ENCODE results near the gene RRP9. TPM values are rescaled to one million over a fixed set of nuclear protein-coding genes. Genes with fewer than 3 reads are reported as not detected.

The RRP9 gene, protein sequence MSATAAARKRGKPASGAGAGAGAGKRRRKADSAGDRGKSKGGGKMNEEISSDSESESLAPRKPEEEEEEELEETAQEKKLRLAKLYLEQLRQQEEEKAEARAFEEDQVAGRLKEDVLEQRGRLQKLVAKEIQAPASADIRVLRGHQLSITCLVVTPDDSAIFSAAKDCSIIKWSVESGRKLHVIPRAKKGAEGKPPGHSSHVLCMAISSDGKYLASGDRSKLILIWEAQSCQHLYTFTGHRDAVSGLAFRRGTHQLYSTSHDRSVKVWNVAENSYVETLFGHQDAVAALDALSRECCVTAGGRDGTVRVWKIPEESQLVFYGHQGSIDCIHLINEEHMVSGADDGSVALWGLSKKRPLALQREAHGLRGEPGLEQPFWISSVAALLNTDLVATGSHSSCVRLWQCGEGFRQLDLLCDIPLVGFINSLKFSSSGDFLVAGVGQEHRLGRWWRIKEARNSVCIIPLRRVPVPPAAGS
- total RNA-seq = 33.3 and 34.5 TPM in 2 replicates

GRCh38 chr3:51941798-51942602, at the start of gene RRP9, which contains the start of gene PARP3:
TSS of gene RRP9 (minus strand) at chr3:51941904. CDS start at chr3:51941867, 37 bp downstream.
TSS of gene PARP3 (plus strand) at chr3:51942363. CDS start at chr3:51943356, 993 bp downstream.

DNA sequence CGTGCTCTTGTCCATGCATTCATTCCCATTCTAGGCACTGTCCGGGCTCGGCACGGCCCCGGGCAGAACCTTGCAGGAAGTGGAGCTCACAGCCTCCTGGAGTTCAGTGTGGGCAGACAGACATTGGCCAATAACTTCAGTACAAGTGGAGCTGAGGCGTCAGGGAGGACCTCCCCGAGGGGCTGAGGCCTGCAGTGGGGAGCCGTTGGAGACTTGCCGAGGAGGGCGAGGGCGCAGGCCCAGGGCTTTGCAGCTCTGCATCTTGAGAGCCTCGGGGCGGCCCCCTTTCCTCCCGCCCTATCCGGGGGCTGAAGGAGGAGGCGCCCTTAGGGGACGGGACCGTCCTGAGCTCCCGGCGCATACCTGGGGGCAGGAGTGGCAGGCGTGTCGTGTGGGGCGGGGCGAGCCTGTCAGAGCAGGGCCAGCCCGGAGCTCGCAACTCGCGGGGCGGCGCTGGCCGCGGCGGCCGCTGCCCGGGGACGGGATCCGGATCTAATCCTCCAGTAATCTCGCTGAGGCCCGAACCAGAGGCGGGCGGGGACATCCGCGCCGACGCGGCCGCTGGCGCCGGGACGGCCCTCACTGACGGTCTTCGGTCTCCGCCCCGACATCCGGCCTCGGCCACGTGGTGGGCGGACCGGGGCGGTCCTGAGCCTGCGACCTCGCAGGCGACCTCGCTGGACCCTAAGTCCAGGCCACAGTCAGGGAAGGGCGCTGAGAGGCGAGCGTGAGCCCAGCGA, 41.3 kb upstream of the RRP9 start, which contains the start of gene ACY1:
ACY1 (plus strand) TSS at position 698 of the 740 bp plus-strand sequence. CDS start 530 bp downstream, outside the sequence.

DNA sequence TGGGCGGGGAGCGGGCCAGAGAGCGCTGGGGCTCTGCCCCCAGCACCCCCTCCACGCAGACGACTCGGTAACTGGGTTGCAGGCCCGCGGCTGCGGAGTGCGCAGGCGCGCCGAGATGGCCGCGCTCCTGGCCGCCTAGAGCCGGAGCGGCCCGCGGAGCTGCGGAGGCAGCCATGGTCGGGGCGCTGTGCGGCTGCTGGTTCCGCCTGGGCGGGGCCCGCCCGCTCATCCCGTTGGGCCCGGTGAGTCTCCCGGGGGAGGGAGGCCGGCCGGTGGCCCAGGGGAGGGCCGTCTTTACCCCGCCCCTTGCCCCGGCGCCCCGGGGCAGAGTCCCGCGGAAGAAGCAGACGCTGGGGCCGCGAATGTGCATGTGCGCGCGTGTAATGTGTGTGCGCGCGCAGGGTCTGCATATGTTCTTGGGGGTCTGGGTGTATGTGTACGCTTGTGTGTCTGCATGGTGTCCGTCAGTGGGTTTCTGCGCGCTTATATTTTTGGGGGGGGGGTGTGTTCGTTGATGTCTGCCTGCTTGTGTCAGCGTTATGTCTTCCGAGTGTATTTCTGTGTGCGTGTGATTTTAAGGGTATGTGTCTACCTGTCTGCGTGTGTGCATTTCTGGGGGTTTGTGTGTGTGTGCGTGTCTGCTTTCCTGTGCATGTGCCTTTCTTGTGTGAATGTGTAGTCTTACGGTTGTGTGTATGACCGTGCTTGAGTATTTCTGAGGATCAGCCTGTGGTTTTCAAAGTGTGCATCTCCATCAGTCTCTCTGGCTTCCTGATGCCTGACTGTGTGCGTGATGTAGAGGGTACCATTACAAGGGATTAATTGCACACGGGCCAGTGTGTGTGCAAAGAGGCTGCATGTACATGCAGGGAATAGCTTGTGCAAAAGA, 33.5 kb upstream of the RRP9 start, which contains the start of gene ABHD14A:
ABHD14A (plus strand) TSS at position 102 of the 889 bp plus-strand sequence; CDS start at position 174, 72 bp downstream.

DNA sequence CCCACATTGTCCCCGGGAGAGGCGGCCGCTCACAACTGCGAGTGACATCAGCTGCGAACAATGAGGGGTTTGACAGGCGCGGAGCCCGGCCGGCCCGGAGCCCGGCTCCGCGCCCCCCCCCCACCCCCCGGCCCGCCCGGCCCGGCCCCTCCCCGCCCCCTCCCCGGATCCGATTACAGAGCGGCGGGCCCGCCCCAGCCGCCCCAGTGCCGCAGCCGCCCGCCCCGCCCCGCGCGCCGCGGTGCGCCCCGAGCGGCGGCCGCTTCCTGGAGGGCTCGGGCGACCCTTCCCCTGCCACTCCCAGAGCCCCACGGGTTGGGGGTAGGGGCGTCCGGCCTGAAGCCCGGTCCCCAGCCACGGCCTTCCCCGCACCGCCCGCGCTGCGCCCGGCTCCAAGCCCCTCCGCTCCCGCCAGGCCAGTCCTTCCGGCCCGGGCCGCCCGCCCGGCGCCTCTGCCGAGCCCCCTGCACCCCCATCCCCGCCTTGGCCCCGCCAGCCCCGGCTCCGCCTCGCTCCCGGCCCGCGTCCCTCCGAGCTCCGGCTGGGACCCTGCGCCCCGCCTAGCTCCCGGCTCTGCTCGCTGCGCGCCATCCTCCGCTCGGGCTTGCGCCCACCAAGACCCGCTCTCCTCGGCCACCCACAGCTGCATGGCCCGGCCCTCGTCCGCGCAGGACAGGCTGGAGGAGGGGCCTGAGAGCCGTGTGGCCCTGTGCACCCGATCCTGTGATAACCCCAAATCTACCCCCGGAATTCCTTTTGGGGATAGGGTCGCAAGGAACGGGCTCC, 25.9 kb upstream of the RRP9 start, which contains the start of gene PCBP4:
PCBP4 (minus strand) TSS at position 71 of the 786 bp plus-strand sequence. CDS start 6,214 bp downstream, outside the sequence.

DNA sequence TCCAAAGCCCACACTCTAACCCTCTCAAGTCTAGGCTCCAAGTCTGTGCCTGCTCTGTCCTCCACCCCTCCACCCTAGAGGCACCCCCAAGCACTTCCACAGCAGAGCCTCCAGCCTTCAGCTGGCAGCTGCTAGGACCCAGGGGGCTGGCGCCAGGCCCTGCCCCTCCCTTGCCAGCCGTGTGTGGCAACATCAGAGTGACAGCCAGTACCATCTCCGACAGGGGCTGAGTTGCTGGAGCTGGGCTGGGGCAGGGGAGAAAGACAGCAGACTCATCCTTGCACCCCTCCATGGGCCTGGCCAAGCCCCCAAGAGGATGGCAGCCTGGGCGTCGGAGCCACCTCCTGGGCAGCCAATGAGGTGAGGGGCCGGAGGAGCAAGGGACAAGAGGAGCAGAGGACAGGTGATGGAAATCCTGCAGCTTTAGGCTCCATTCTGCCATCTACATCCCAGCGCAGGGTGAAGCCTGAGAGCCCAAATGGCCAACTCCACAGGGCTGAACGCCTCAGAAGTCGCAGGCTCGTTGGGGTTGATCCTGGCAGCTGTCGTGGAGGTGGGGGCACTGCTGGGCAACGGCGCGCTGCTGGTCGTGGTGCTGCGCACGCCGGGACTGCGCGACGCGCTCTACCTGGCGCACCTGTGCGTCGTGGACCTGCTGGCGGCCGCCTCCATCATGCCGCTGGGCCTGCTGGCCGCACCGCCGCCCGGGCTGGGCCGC, 13.6 kb upstream of the RRP9 start, which contains the start of gene GPR62:
GPR62 (plus strand) TSS at position 207 of the 718 bp plus-strand sequence; CDS start at position 479, 272 bp downstream.

Other genes with a start within 250 kb of the RRP9 start
- under 0.01 TPM in 1 of 2 replicates, not detected in the other for gene GRM2, start 234.8 kb downstream of the RRP9 start, total RNA-seq
- not detected in 2 replicates for gene IQCF6, start 162.7 kb downstream of the RRP9 start, total RNA-seq
- not detected in 2 replicates for gene IQCF2, start 80.3 kb downstream of the RRP9 start, total RNA-seq
- not detected in 2 replicates for gene IQCF5, start 66.3 kb downstream of the RRP9 start, total RNA-seq
- not detected in 2 replicates for gene IQCF1, start 38.6 kb downstream of the RRP9 start, total RNA-seq
- gene PARP3, start 459 bp upstream of the RRP9 start, total RNA-seq = 11.4 and 12.5 TPM in 2 replicates
- 0.15 and 0.34 TPM in 2 replicates for gene GPR62, start 13.5 kb upstream of the RRP9 start, total RNA-seq
- 61.7 and 64.7 TPM in 2 replicates for gene PCBP4, start 25.6 kb upstream of the RRP9 start, total RNA-seq
- gene ABHD14B, start 32.1 kb upstream of the RRP9 start, total RNA-seq = 40.7 and 40.9 TPM in 2 replicates
- gene ABHD14A, start 33.2 kb upstream of the RRP9 start, total RNA-seq = 16.9 and 19.8 TPM in 2 replicates
- 52.2 and 61.7 TPM in 2 replicates for gene ACY1, start 41.6 kb upstream of the RRP9 start, total RNA-seq
- gene RPL29, start 54.0 kb upstream of the RRP9 start, total RNA-seq = 2,426 and 2,542 TPM in 2 replicates
- 15.5 and 16.5 TPM in 2 replicates for gene DUSP7, start 114.7 kb upstream of the RRP9 start, total RNA-seq
- gene POC1A, start 212.5 kb upstream of the RRP9 start, total RNA-seq = 29.1 and 31.1 TPM in 2 replicates

Measured in bronchus fibroblast of lung (primary cell).